K562 (cell line): Measurements from ENCODE around the gene RAB3D. TPM values are rescaled to one million over a fixed set of nuclear protein-coding genes. Genes with fewer than 3 reads are reported as not detected.

ENCODE experiments used
- ATAC-seq: fragments of 200-7000 bp; cut with Tn5 transposase; 3 replicates; pipeline ENCODE4 v1.9.1; 2020; ENCODE audit warnings: moderate library complexity
- BruUV-seq: library from RNA; stranded (reverse); fragments of 400-500 nt; replicated peaks from 2 replicates; lab custom pipeline; 2021; lab: Mats Ljungman, UMichigan
- CTCF ChIA-PET: fragments of 300-600 bp; formaldehyde crosslinking; extraction: SDS; loops from one replicate; lab custom pipeline; 2021; ENCODE audit warnings: low intra/inter-chr PET ratio; lab: Yijun Ruan, JAX
- POLR2A ChIA-PET: fragments of 300-600, 350-650 bp; sonication (Branson Sonifier 250); formaldehyde crosslinking; extraction: SDS; loops from one replicate; lab custom pipeline; 2021; ENCODE audit warnings: antibody characterized with exemption, inconsistent platforms; lab: Yijun Ruan, JAX
- DNase-seq, 4 experiments: peaks; one replicate each; pipeline versions ENCODE4 v3.0.0 to v3.0.0-alpha.2; 2011 to 2018; ENCODE audit warnings: low spot score in 3 of 4, mixed read lengths in 3 of 4; ENCODE audit errors: extremely low read depth in 1 of 4
- FAIRE-seq: peaks from 2 replicates; lab custom pipeline; 2011; peaks lifted over from hg19 to GRCh38; lab: Jason Lieb, UNC
- H2AFZ ChIP-seq: 2 replicates; pipeline ENCODE4 v1.6.0; 2011; ENCODE audit warnings: low read depth, low read length, control low read depth, inconsistent platforms
- H3K27ac ChIP-seq: fragments of 200-600 bp; 3 replicates; pipeline ENCODE4 v1.8.0; 2011; ENCODE audit warnings: low read depth, mild to moderate bottlenecking, control low read depth, inconsistent platforms, low read length, moderate library complexity, mixed read lengths; ENCODE audit errors: extremely low read depth
- H3K27me3 ChIP-seq, 2 experiments: fragments of 300-600 bp in 1 of 2; 2 replicates in 1 of 2; 3 replicates in 1 of 2; pipeline versions ENCODE4 v1.6.0 to v1.8.0; 2011; ENCODE audit warnings: inconsistent platforms in 2 of 2, low read length in 2 of 2, mild to moderate bottlenecking in 1 of 2, mixed read lengths in 1 of 2, moderate library complexity in 1 of 2; ENCODE audit not compliant: control insufficient read depth in 2 of 2, insufficient read depth in 2 of 2
- H3K36me3 ChIP-seq: fragments of 300-600 bp; 3 replicates; pipeline ENCODE4 v1.8.0; 2011; ENCODE audit warnings: mild to moderate bottlenecking, low read length, inconsistent platforms; ENCODE audit not compliant: control insufficient read depth, insufficient read depth
- H3K4me1 ChIP-seq, 2 experiments: fragments of 200-600 bp in 1 of 2; replicated peaks in 1 of 2; 2 replicates in 1 of 2; 3 replicates in 1 of 2; pipeline versions ENCODE4 v1.5.1 to v1.8.0; 2011; ENCODE audit warnings: inconsistent platforms in 2 of 2, low read length in 2 of 2, mild to moderate bottlenecking in 1 of 2, mixed read lengths in 1 of 2, moderate library complexity in 1 of 2; ENCODE audit not compliant: control insufficient read depth in 2 of 2, insufficient read depth in 2 of 2
- H3K4me2 ChIP-seq: 2 replicates; pipeline ENCODE4 v1.6.1; 2011; ENCODE audit warnings: low read length, control low read depth, inconsistent platforms, mixed read lengths; ENCODE audit not compliant: insufficient read depth
- H3K4me3 ChIP-seq: fragments of 200-600 bp; sonication (generic), shearing (Covaris generic); 2 replicates; pipeline ENCODE4 v1.5.1; 2016; ENCODE audit warnings: control low read depth, inconsistent platforms
- H3K79me2 ChIP-seq: fragments of 200-600 bp; 3 replicates; pipeline ENCODE4 v1.8.0; 2011; ENCODE audit warnings: low read length, inconsistent platforms; ENCODE audit not compliant: control insufficient read depth, insufficient read depth
- H3K9ac ChIP-seq, 2 experiments: 2 replicates each; pipeline versions ENCODE4 v1.6.0 to v1.6.1; 2011; ENCODE audit warnings: low read depth in 2 of 2, low read length in 2 of 2, control low read depth in 1 of 2, inconsistent platforms in 1 of 2, mild to moderate bottlenecking in 1 of 2, mixed read lengths in 1 of 2; ENCODE audit not compliant: insufficient read depth in 1 of 2
- H3K9me1 ChIP-seq: one replicate; pipeline ENCODE4 v1.6.0; 2011; ENCODE audit warnings: inconsistent platforms, mild to moderate bottlenecking, low read length, moderate library complexity; ENCODE audit not compliant: control insufficient read depth, insufficient read depth
- H3K9me3 ChIP-seq: replicated peaks from 2 replicates; pipeline ENCODE4 v1.5.1; 2011; ENCODE audit warnings: low read depth, low read length, inconsistent platforms; ENCODE audit not compliant: control insufficient read depth, insufficient read depth
- H4K20me1 ChIP-seq: replicated peaks from 2 replicates; pipeline ENCODE4 v1.6.1; 2011; ENCODE audit warnings: low read length, inconsistent platforms, mixed read lengths; ENCODE audit not compliant: control insufficient read depth, insufficient read depth
- CC2D1A ChIP-seq: fragments of 450-650 bp; IDR thresholded peaks from 2 replicates; pipeline ENCODE4 v1.6.1; 2017; ENCODE audit warnings: mild to moderate bottlenecking
- ETV6 ChIP-seq, 3 experiments: fragments of 150-350 bp in 1 of 3; sonication (generic) in 1 of 3; formaldehyde crosslinking in 1 of 3; IDR thresholded peaks; 2 replicates each; pipeline versions ENCODE4 v1.6.1 to v1.8.0; 2014 to 2022; ENCODE audit warnings: borderline replicate concordance in 2 of 3, low read depth in 2 of 3, antibody characterized with exemption in 1 of 3, low read length in 1 of 3, mild to moderate bottlenecking in 1 of 3, missing genetic modification reagents in 1 of 3
- MTA2 ChIP-seq: fragments of 450-650 bp; IDR thresholded peaks from 2 replicates; pipeline ENCODE4 v1.6.1; 2016; ENCODE audit warnings: low read depth
- POLR2G ChIP-seq: fragments of 200-400 bp; formaldehyde crosslinking; IDR thresholded peaks from 2 replicates; pipeline ENCODE4 v1.6.1; 2017; ENCODE audit warnings: low read depth, mild to moderate bottlenecking, antibody characterized with exemption, low read length, moderate library complexity
- ZBTB33 ChIP-seq: sonication (generic); formaldehyde crosslinking; IDR thresholded peaks from 2 replicates; pipeline ENCODE4 v1.8.1; 2023; ENCODE audit warnings: mild to moderate bottlenecking, missing genetic modification reagents
- ZNF408 ChIP-seq: fragments of 250-450 bp; sonication (Bioruptor Pico); IDR thresholded peaks from 2 replicates; pipeline ENCODE4 v1.4.0; 2020; ENCODE audit warnings: low read depth, mild to moderate bottlenecking, moderate library complexity
- WGBS: fragments of 100-300 bp; shearing (Covaris generic); methylation state at CpG from one replicate; pipeline ENCODE4 v1.1.6; 2016; ENCODE audit warnings: low coverage, mixed read lengths; ENCODE audit not compliant: insufficient coverage; ENCODE audit errors: missing lambda C conversion rate; 5-methylcytosine and 5-hydroxymethylcytosine counted together
- in situ Hi-C: fragments of 300-500 bp; cut with MboI; formaldehyde crosslinking; loops from 4 replicates; pipeline ENCODE4 v1.15.0; 2018; ENCODE audit warnings: inconsistent platforms, mixed read lengths
- intact Hi-C: fragments of 100-400 bp; cut with micrococcal nuclease; formaldehyde crosslinking; loops from 2 replicates; pipeline ENCODE4 v1.14.2; 2022
- polyA plus RNA-seq, 8 experiments: library from polyadenylated mRNA; depleted of rRNA in 4 of 8; stranded (reverse) in 5 of 8; unstranded in 3 of 8; fragments of >200 nt; fragmentation: Nextera tagmentation in 2 of 8; fragmentation: Illumina TruSeq in 1 of 8; extraction: Ambion mirVana in 2 of 8; extraction: Trizol in 1 of 8; gene quantifications; 2 replicates each; pipeline versions ENCODE4 v1.2.1 to v1.2.3, GENCODE V29; 2011 to 2014; ENCODE audit warnings: inconsistent platforms in 1 of 8, missing spikeins in 1 of 8
- total RNA-seq, 7 experiments: library from RNA; depleted of rRNA in 6 of 7; stranded (reverse); fragments of >200 nt in 6 of 7; fragmentation: Illumina TruSeq in 2 of 7; extraction: Trizol in 2 of 7; gene quantifications; 2 replicates each; pipeline versions ENCODE4 v1.2.1 to v1.2.3, GENCODE V29; 2011 to 2021; ENCODE audit warnings: low replicate concordance in 1 of 7

RAB3D gene
- total and polyA plus RNA-seq, 9 of the 15 experiments (the other 6 are each of a cell fraction or from before 2014, with no cell fraction given) = 0.34 to 3.3 (median 1.3) TPM

GRCh38 chr19:11363881-11364280, 24.4 kb upstream of the RAB3D start:
- H3K4me1 ChIP-seq = peaks cover 10 to 36% of the 10 kb centered on the region in 2 experiments; a peak in 4 of 5 replicates
- FAIRE-seq = no peak
- DNase-seq = peak in 1 of 4 experiments; percentile 4
- in situ Hi-C loops = no loop called here
- H3K4me2 ChIP-seq = no peak overlapping the region
- no peaks in the 10 kb centered on the region for H3K9me3 ChIP-seq
- no peaks in the 10 kb centered on the region; the same call in 1 of the 2 replicates for H4K20me1 ChIP-seq
- no peak overlapping the region for H3K9ac ChIP-seq
- no TSS peak for BruUV-seq
- no peak overlapping the region for H3K4me3 ChIP-seq
- H3K36me3 ChIP-seq = peaks cover 6% of the 10 kb centered on the region; the same call in 1 of the 3 replicates
- H3K9me1 ChIP-seq = peaks cover 4% of the 10 kb centered on the region
- intact Hi-C loops = no loop called here
- H2AFZ ChIP-seq = no peak overlapping the region
- H3K79me2 ChIP-seq = no peaks in the 10 kb centered on the region
- H3K27me3 ChIP-seq = no peaks in the 10 kb centered on the region
- CTCF ChIA-PET = no interaction called here
- no peak overlapping the region for H3K27ac ChIP-seq
- TF ChIP-seq CC2D1A (no peak), MTA2 (no peak)
- POLR2A ChIA-PET = interaction anchor here (4.4 kb wide), 1 partner anchor 11 kb away, joined by 36 read pairs; the partner anchor contains the start of gene SWSAP1
- 83% methylated on average over 10 of the region's 10 CpGs for WGBS
- no peak for ATAC-seq

GRCh38 chr19:11361771-11362731, 22.6 kb upstream of the RAB3D start:
- H3K27ac ChIP-seq = no peak overlapping the region
- peak overlapping the region in 1 of 2 experiments; percentile 88; a peak in 1 of 4 replicates for H3K9ac ChIP-seq
- intact Hi-C loops (no loop called here), in situ Hi-C loops (no loop called here)
- peak overlapping the region; percentile 34 for H3K4me2 ChIP-seq
- H3K27me3 ChIP-seq = no peaks in the 10 kb centered on the region
- no TSS peak for BruUV-seq
- 74% methylated on average over 32 of the region's 35 CpGs for WGBS
- H3K9me3 ChIP-seq = no peaks in the 10 kb centered on the region
- no peak overlapping the region for H3K4me3 ChIP-seq
- H3K79me2 ChIP-seq = no peaks in the 10 kb centered on the region
- H3K4me1 ChIP-seq = peaks cover 10 to 41% of the 10 kb centered on the region in 2 experiments; a peak in 4 of 5 replicates
- H2AFZ ChIP-seq = peak overlapping the region; percentile 12
- DNase-seq (peak in 3 of 4 experiments; percentile 43 to 62 (median 58)), ATAC-seq (peak; percentile 73), FAIRE-seq (no peak)
- CTCF ChIA-PET = no interaction called here
- H3K36me3 ChIP-seq = peaks cover 4% of the 10 kb centered on the region; the same call in 1 of the 3 replicates
- no peaks in the 10 kb centered on the region; the same call in 1 of the 2 replicates for H4K20me1 ChIP-seq
- POLR2A ChIA-PET = interaction anchor here (0.6 to 4.4 kb wide), 7 partner anchors 8 to 1699 kb away, joined by 3 to 36 read pairs (median 5); partner anchors contain the start of genes CCDC159, SWSAP1 and TMEM205
- peaks cover 4% of the 10 kb centered on the region for H3K9me1 ChIP-seq
- TF ChIP-seq POLR2G (peak; percentile 39), ETV6 (IDR thresholded peaks at IDR 0.05; ENCODE audit: borderline replicate concordance in 1 of 2, low read depth in 2 of 2, low read length in 1 of 2) (no peak), ETV6 (CRISPR knock-in tag; IDR thresholded peaks at IDR 0.05; ENCODE audit: borderline replicate concordance) (no peak), ZNF408 (CRISPR knock-in tag) (no peak), ZBTB33 (CRISPR knock-in tag) (0 out of 2 replicates have a peak, but pooled peaks have one; percentile 26)
